Mammary epithelial cell (primary cell): Measurements from ENCODE around the gene CNPY3.
A peak's percentile ranks its signal among the peaks of the same experiment; 100 is the strongest.

ENCODE experiments used
- EZH2 ChIP-seq: IDR thresholded peaks from 2 replicates; pipeline ENCODE4 v1.6.1; 2012; ENCODE audit warnings: low read length, inconsistent platforms, borderline replicate concordance
- TF ChIP-seq, protein P1 (sequence below), 2 donors: IDR thresholded peaks in 1 of 2; conservative IDR thresholded peaks in 1 of 2; 2 replicates each; pipeline ENCODE4 v1.5.1; 2011 to 2012; ENCODE audit warnings: inconsistent platforms in 2 of 2, low read length in 2 of 2, mild to moderate bottlenecking in 2 of 2, control low read depth in 1 of 2, low read depth in 1 of 2; ENCODE audit not compliant: insufficient read depth in 1 of 2; ENCODE audit errors: extremely low read depth in 1 of 2

DNA sequence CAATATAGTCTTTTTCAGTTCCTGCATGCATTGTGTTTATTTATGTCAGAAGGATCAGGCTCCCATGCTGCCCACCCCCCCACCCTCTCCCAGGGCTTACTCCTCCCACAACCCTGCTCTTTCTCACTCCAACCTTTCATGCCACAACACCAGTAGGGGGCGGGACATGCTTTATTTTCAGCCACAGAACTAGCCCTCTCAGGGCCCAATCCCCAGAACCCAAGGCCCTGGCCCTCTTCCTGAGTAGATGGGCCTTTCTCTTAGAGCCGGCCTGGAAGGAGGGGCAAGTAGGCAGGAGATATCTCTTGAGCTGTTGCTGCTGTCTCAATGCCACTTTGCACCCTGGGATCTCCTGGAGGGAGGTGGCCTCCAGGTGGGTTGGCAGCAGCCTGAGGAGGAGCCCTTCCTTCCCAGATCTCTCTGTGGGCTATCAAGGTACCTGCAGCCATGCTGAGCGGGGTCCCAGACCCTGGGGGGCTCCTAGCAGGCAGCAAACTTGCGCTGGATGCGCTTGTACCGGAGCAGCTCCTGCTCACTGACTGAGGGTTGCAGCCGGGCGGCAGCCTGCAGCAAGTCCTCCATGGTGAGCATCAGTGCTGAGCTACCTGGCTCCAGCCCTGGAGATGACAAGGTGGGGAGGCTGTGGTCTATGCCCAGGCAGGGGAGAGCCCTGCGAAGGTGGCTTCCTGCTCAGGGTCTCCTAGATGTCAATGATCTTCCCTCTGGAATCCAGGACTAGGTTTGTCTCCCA lies 34.8 kb downstream of the CNPY3 start:
- no peak for TF ChIP-seq EZH2
- TF ChIP-seq, protein P1, sequence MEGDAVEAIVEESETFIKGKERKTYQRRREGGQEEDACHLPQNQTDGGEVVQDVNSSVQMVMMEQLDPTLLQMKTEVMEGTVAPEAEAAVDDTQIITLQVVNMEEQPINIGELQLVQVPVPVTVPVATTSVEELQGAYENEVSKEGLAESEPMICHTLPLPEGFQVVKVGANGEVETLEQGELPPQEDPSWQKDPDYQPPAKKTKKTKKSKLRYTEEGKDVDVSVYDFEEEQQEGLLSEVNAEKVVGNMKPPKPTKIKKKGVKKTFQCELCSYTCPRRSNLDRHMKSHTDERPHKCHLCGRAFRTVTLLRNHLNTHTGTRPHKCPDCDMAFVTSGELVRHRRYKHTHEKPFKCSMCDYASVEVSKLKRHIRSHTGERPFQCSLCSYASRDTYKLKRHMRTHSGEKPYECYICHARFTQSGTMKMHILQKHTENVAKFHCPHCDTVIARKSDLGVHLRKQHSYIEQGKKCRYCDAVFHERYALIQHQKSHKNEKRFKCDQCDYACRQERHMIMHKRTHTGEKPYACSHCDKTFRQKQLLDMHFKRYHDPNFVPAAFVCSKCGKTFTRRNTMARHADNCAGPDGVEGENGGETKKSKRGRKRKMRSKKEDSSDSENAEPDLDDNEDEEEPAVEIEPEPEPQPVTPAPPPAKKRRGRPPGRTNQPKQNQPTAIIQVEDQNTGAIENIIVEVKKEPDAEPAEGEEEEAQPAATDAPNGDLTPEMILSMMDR (conservative IDR thresholded peaks at IDR 0.05 in 1 of 2, IDR thresholded peaks at IDR 0.05 in 1 of 2; ENCODE audit: extremely low read depth in 1 of 2, insufficient read depth in 1 of 2, low read depth in 1 of 2, low read length in 2 of 2), result peak; percentile 21 to 40
